AG04450 (cell line): ENCODE results near the gene EXOSC6. TPM values are rescaled to one million over a fixed set of nuclear protein-coding genes. Genes with fewer than 3 reads are reported as not detected.
"Not testable (repeated sequence)": the region's sequence is repeated elsewhere in the genome, so short reads cannot be mapped to it uniquely, and the experiment has no call there.

Experiments used
- CTCF ChIA-PET: fragments of 300-600, 350-600 bp; formaldehyde crosslinking; extraction: SDS; loops from one replicate; lab custom pipeline; 2022; ENCODE audit warnings: antibody characterized with exemption, inconsistent platforms; lab: Charles Lee
- POLR2A ChIA-PET: fragments of 350-600 bp; formaldehyde crosslinking; extraction: SDS; loops from one replicate; lab custom pipeline; 2021; ENCODE audit warnings: antibody characterized with exemption, inconsistent platforms; lab: Yijun Ruan, JAX
- DNase-seq: peaks from one replicate; pipeline ENCODE4 v3.0.0-alpha.2; 2011; ENCODE audit warnings: low read depth, low spot score
- H3K27ac ChIP-seq: one replicate; pipeline ENCODE4 v1.5.1; 2012; ENCODE audit warnings: low read depth, low read length, control low read depth
- H3K27me3 ChIP-seq: one replicate; pipeline ENCODE4 v1.6.0; 2012; ENCODE audit warnings: low read length; ENCODE audit not compliant: control insufficient read depth, insufficient read depth
- H3K4me3 ChIP-seq: 2 replicates; pipeline ENCODE4 v1.5.1; 2011; ENCODE audit warnings: mild to moderate bottlenecking, low read depth, low read length, control low read depth
- H3K9me3 ChIP-seq: 2 replicates; pipeline ENCODE4 v1.5.1; 2012; ENCODE audit warnings: low read length; ENCODE audit not compliant: control insufficient read depth, insufficient read depth
- CTCF ChIP-seq: IDR thresholded peaks from 2 replicates; pipeline ENCODE4 v1.5.1; 2011; ENCODE audit warnings: low read depth, low read length, control low read depth, inconsistent platforms
- polyA plus RNA-seq: library from polyadenylated mRNA; depleted of rRNA; stranded (reverse); fragments of >200 nt; gene quantifications from 2 replicates; pipeline ENCODE4 v1.2.3, GENCODE V29; 2011

Gene EXOSC6
- polyA plus RNA-seq, 1 experiment: 8.5 TPM

GRCh38 chr16:70294385-70295025 lies 42.8 kb upstream of the EXOSC6 start:
- no peak for DNase-seq
- H3K9me3 ChIP-seq: peaks cover 8% of the 10 kb centered on the region; the same call in 1 of the 2 replicates
- no peak for TF ChIP-seq CTCF
- ChIA-PET CTCF (no interaction called here), POLR2A (interaction anchor here (0.7 kb wide), 1 partner anchor 21 kb away, joined by 3 read pairs; no protein-coding TSS in a partner anchor)
- no peaks in the 10 kb centered on the region for H3K27me3 ChIP-seq
- H3K27ac ChIP-seq: no peak overlapping the region
- H3K4me3 ChIP-seq: no peak overlapping the region

DNA sequence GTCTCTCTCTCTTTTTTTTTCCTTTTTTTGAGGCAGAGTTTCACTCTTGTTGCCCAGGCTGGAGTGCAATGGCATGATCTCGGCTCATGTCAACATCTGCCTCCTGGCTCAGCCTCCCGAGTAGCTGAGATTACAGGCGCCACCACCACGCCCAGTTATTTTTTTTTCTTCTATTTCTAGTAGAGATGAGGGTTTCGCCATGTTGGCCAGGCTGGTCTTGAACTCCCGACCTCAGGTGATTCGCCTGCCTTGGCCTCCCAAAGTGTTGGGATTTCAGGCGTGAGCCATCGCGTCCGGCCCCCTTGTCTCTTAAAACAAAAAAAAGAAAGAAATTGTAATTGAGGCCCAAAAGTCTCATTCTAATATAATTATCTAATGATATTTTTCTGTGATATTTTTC lies 40.4 kb upstream of the EXOSC6 start:
- CTCF ChIA-PET: interaction anchor here (0.5 kb wide), 1 partner anchor 104 kb away, joined by 4 read pairs; no protein-coding TSS in a partner anchor
- DNase-seq, H3K27ac ChIP-seq, H3K27me3 ChIP-seq, H3K4me3 ChIP-seq, H3K9me3 ChIP-seq: not testable (repeated sequence)
- POLR2A ChIA-PET: interaction anchor here (0.6 to 1.1 kb wide), 2 partner anchors 29 to 59 kb away, joined by 3 to 9 read pairs; no protein-coding TSS in a partner anchor

DNA sequence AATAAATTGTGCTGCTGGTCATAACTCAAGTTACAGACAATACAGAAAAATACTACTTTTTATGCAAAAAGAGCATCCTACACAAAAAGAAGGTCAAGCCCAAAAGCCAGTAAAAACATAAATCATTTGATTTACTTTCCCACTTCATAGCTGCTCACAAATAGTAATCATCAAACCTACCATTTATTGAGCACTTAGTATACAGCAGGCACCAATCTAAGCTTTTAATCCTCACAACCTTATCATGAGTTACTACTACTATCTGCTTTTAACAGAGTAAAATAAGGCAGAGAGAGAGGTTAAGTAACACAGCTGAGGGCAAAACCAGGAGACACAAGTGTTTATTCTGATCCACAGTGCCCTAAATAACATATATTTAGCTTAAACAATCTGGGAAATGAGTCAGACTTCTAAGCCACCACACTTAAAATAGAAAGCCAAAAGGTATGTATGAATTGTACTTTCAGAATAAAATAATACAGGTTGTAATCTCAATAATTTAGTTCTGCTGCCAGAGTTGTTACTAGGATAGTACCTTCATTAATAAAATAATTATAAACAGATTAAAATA lies 39.3 kb upstream of the EXOSC6 start:
- Histone ChIP-seq H3K4me3 (no peak overlapping the region), H3K27ac (peak overlapping the region; percentile 21)

DNA sequence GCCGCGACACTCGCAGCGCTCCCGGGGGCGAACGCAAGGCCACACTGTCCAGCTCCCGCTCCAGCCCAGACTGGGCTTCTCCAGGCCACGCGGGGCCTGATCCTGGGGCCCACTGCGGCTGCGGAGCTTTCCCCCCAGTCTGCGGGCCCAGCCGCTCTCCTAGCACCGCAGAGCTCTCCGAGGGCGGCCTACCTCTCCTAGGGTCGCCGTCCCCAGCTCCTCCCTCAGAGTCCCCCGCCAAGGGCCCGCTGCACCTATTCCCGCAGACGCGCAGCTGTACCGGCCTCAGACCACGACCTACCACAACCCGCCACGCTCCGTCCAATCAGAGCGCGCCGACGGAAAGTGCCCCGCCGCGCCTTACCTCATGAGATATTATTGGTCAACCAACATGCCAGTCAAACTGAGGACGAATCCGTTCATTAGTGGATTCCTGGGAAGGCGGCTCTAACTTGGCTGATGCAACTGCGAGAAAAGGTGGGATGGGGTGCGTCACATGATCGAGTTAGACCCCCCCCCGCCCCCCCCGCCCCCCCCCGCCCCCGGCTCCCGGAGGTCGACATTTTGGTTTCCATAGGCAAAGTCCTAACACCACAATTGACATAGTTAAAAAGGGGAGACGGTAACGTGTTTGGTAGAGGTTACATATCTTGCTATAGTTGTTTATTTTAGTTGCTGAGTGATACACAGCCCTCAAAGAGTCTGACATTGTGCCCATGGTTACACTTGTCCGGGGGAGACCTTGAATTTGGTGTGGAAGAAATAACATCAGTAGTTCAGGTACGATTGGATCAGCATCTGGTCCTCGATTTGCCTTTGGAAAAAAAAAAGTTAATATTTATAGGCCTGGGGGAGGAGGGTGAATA lies 37.7 kb upstream of the EXOSC6 start, which contains the start of gene AARS1:
TSS of gene AARS1 (minus strand) at position 278 of the 866 bp plus-strand sequence. CDS start 6,743 bp downstream, outside the sequence.
- ChIA-PET CTCF (interaction anchor here (0.6 to 1.6 kb wide), 2 partner anchors 22 to 37 kb away, joined by 4 read pairs; no protein-coding TSS in a partner anchor), POLR2A (interaction anchor here (0.6 to 1.3 kb wide), 7 partner anchors 8 to 362 kb away, joined by 3 to 10 read pairs (median 5); partner anchors contain the start of genes COG4, DDX19A, DDX19B and EXOSC6)
- TF ChIP-seq CTCF: no peak

More for the DNA sequence above, 39.3 kb upstream of the EXOSC6 start:
- POLR2A ChIA-PET: interaction anchor here (0.6 to 1.1 kb wide), 2 partner anchors 28 to 194 kb away, joined by 3 to 6 read pairs; no protein-coding TSS in a partner anchor
- peak; percentile 27 for DNase-seq
- Histone ChIP-seq H3K9me3 (peaks cover 8% of the 10 kb centered on the region; the same call in 1 of the 2 replicates), H3K27me3 (no peaks in the 10 kb centered on the region)
- CTCF ChIA-PET: interaction anchor here (1.6 kb wide), 1 partner anchor 23 kb away, joined by 4 read pairs; no protein-coding TSS in a partner anchor
- no peak for TF ChIP-seq CTCF

GRCh38 chr16:70287304-70287971 lies 35.7 kb upstream of the EXOSC6 start:
- peak overlapping the region; percentile 84 for H3K4me3 ChIP-seq
- CTCF ChIA-PET: not testable (repeated sequence)

More for the DNA sequence above, 37.7 kb upstream of the EXOSC6 start, which contains the start of gene AARS1:
- no peaks in the 10 kb centered on the region for H3K27me3 ChIP-seq
- H3K4me3 ChIP-seq: peak within 1 kb of the TSS; percentile 84
- peak; percentile 100 for DNase-seq
- peaks cover 4% of the 10 kb centered on the region; the same call in 1 of the 2 replicates for H3K9me3 ChIP-seq
- H3K27ac ChIP-seq: peak within 1 kb of the TSS; percentile 97

More at GRCh38 chr16:70287304-70287971, 35.7 kb upstream of the EXOSC6 start:
- POLR2A ChIA-PET, H3K27ac ChIP-seq, H3K9me3 ChIP-seq, DNase-seq, H3K27me3 ChIP-seq: not testable (repeated sequence)
